PC-9 (cell line): ENCODE measurements around the gene UBR4.

Source experiments
- CTCF ChIP-seq: fragments of 200-600 bp; sonication (generic); conservative IDR thresholded peaks from 2 replicates; pipeline ENCODE4 v1.6.1; 2017; ENCODE audit warnings: mixed run types, antibody characterized with exemption, mild to moderate bottlenecking, moderate library complexity
- EZH2 ChIP-seq: fragments of 200-600 bp; sonication (generic); IDR thresholded peaks from 2 replicates; pipeline ENCODE4 v1.8.0; 2017; ENCODE audit warnings: antibody characterized with exemption, low read depth

GRCh38 chr1:19038096-19038495 lies 172.0 kb downstream of the UBR4 start:
- TF ChIP-seq CTCF (no peak), EZH2 (no peak)
